Hypothalamus (tissue), 51 donors: Measurements from ENCODE around the gene LDOC1.
"Not testable (repeated sequence)": the region's sequence is repeated elsewhere in the genome, so short reads cannot be mapped to it uniquely, and the experiment has no call there.

Source experiments
- DNase-seq, 51 donors: peaks; one replicate each; lab custom pipeline; 2025; lab: John Stamatoyannopoulos, UW

Gene LDOC1

GRCh38 chrX:141176586-141177451, at the start of gene LDOC1:
Gene LDOC1 (minus strand): TSS chrX:141177129. CDS start chrX:141177021, 108 bp downstream.
- DNase-seq, result peak; percentile 0 to 86 (median 62)

- no peak for DNase-seq
These were observed 44.7 kb upstream of the LDOC1 start for GRCh38 chrX:141221611-141222010.

GRCh38 chrX:141220342-141221008, 43.5 kb upstream of the LDOC1 start:
- DNase-seq, result no peak

GRCh38 chrX:141214196-141214595, 37.3 kb upstream of the LDOC1 start:
- no peak for DNase-seq

GRCh38 chrX:141201962-141202361, 25.0 kb upstream of the LDOC1 start:
- no peak for DNase-seq

GRCh38 chrX:141188573-141188972, 11.6 kb upstream of the LDOC1 start:
- DNase-seq, result not testable (repeated sequence)

GRCh38 chrX:141185366-141185765, 8.4 kb upstream of the LDOC1 start:
- DNase-seq, result peak in 2 of 51 donors; percentile 28 to 29

GRCh38 chrX:141183000-141183399, 6.1 kb upstream of the LDOC1 start:
- no peak for DNase-seq

GRCh38 chrX:141180851-141181250, 3.9 kb upstream of the LDOC1 start:
- DNase-seq, result no peak

- no peak for DNase-seq
These were observed 1.1 kb downstream of the LDOC1 start for GRCh38 chrX:141175786-141176185.

- no peak for DNase-seq
These were observed 12.5 kb downstream of the LDOC1 start for GRCh38 chrX:141164406-141164805.

- DNase-seq, result no peak
These were observed 18.8 kb downstream of the LDOC1 start for GRCh38 chrX:141158084-141158483.

GRCh38 chrX:141155231-141155630, 21.7 kb downstream of the LDOC1 start:
- not testable (repeated sequence) for DNase-seq

GRCh38 chrX:141142946-141143345, 34.0 kb downstream of the LDOC1 start:
- no peak for DNase-seq

GRCh38 chrX:141133272-141133671, 43.7 kb downstream of the LDOC1 start:
- DNase-seq, result no peak

GRCh38 chrX:141127146-141127545, 49.8 kb downstream of the LDOC1 start:
- DNase-seq, result no peak
